ENCODE data around the gene LETM1. TPM values are rescaled to one million over a fixed set of nuclear protein-coding genes. Genes with fewer than 3 reads are reported as not detected.

LETM1 gene
- total and polyA plus RNA-seq, 2 of the 13 experiments (the other 11 are each of a cell fraction or from before 2014, with no cell fraction given): 9.7 to 41.6 TPM

GRCh38 chr4:1797861-1798579 lies 57.9 kb downstream of the LETM1 start (continued):
- TF ChIP-seq ZBTB8A (CRISPR knock-in tag; IDR thresholded peaks at IDR 0.05; ENCODE audit: borderline replicate concordance, low read depth): no peak
- no peak for TF ChIP-seq ZHX2 (IDR thresholded peaks at IDR 0.05; ENCODE audit: low read depth)
- no peak for TF ChIP-seq ZHX2 (CRISPR knock-in tag; IDR thresholded peaks at IDR 0.05; ENCODE audit: borderline replicate concordance)
- TF ChIP-seq TFDP2 (CRISPR knock-in tag; IDR thresholded peaks at IDR 0.05): no peak
- no peak for TF ChIP-seq MAFK (conservative IDR thresholded peaks at IDR 0.05 in 1 of 2, IDR thresholded peaks at IDR 0.05 in 1 of 2; ENCODE audit: low read length in 2 of 2)
- peak; percentile 58; the same call in 1 of the 2 replicates for TF ChIP-seq HOXA5 (CRISPR knock-in tag; IDR thresholded peaks at IDR 0.05)
- TF ChIP-seq REST (IDR thresholded peaks at IDR 0.05; ENCODE audit: borderline replicate concordance in 1 of 2, low read depth in 1 of 2, low read length in 2 of 2): no peak
- peak; percentile 83; the same call in 1 of the 2 replicates for TF ChIP-seq PHF21A (CRISPR knock-in tag; IDR thresholded peaks at IDR 0.05)
- no peak for TF ChIP-seq RFX1 (IDR thresholded peaks at IDR 0.05)
- no peak for TF ChIP-seq ZNF33A (CRISPR knock-in tag; IDR thresholded peaks at IDR 0.05; ENCODE audit: borderline replicate concordance)
- no peak for TF ChIP-seq ZNF569 (CRISPR knock-in tag; IDR thresholded peaks at IDR 0.05; ENCODE audit: borderline replicate concordance)
- no peak for TF ChIP-seq ZNF501 (CRISPR knock-in tag; IDR thresholded peaks at IDR 0.05)
